HEK293 (cell line): ENCODE measurements around the gene FGD4.

Experiments used
- BCL11A ChIP-seq: fragments of 450-650 bp; formaldehyde crosslinking; IDR thresholded peaks from 2 replicates; pipeline ENCODE4 v1.5.1; 2016; ENCODE audit warnings: low read depth, missing biosample characterization, missing genetic modification characterization
- GLI2 ChIP-seq: fragments of 450-650 bp; formaldehyde crosslinking; IDR thresholded peaks from 2 replicates; pipeline ENCODE4; 2017; ENCODE audit warnings: missing biosample characterization, missing genetic modification characterization, low read depth, borderline replicate concordance
- GLIS1 ChIP-seq: fragments of 450-650 bp; formaldehyde crosslinking; IDR thresholded peaks from 2 replicates; pipeline ENCODE4 v1.5.1; 2016; ENCODE audit warnings: missing biosample characterization, missing genetic modification characterization
- HOXC10 ChIP-seq: sonication (generic); formaldehyde crosslinking; IDR thresholded peaks from 2 replicates; pipeline ENCODE4 v1.8.1; 2023; ENCODE audit warnings: mild to moderate bottlenecking, missing genetic modification reagents
- OVOL3 ChIP-seq: fragments of 450-650 bp; formaldehyde crosslinking; IDR thresholded peaks from 2 replicates; pipeline ENCODE4 v1.5.1; 2016; ENCODE audit warnings: missing biosample characterization, missing genetic modification characterization
- SALL2 ChIP-seq: fragments of 450-650 bp; formaldehyde crosslinking; IDR thresholded peaks from 2 replicates; pipeline ENCODE4 v1.5.0; 2017; ENCODE audit warnings: missing biosample characterization, mild to moderate bottlenecking, missing genetic modification characterization, borderline replicate concordance
- WT1 ChIP-seq: fragments of 450-650 bp; formaldehyde crosslinking; IDR thresholded peaks from 2 replicates; pipeline ENCODE4 v1.5.1; 2016; ENCODE audit warnings: missing biosample characterization, missing genetic modification characterization
- ZBTB6 ChIP-seq: fragments of 450-650 bp; formaldehyde crosslinking; IDR thresholded peaks from 2 replicates; pipeline ENCODE4 v1.5.1; 2017; ENCODE audit warnings: missing biosample characterization, missing genetic modification characterization
- ZFP69B ChIP-seq: fragments of 450-650 bp; formaldehyde crosslinking; IDR thresholded peaks from 2 replicates; pipeline ENCODE4 v1.5.1; 2016; ENCODE audit warnings: missing biosample characterization, missing genetic modification characterization
- ZNF133 ChIP-seq: fragments of 450-650 bp; formaldehyde crosslinking; IDR thresholded peaks from 2 replicates; pipeline ENCODE4 v1.5.1; 2016; ENCODE audit warnings: missing biosample characterization, missing genetic modification characterization
- ZNF148 ChIP-seq: fragments of 450-650 bp; formaldehyde crosslinking; IDR thresholded peaks from 2 replicates; pipeline ENCODE4 v1.5.0; 2017; ENCODE audit warnings: missing biosample characterization, missing genetic modification characterization, borderline replicate concordance
- ZNF26 ChIP-seq: fragments of 450-650 bp; formaldehyde crosslinking; IDR thresholded peaks from 2 replicates; pipeline ENCODE4 v1.5.1; 2016; ENCODE audit warnings: missing biosample characterization, missing genetic modification characterization
- ZNF362 ChIP-seq: fragments of 450-650 bp; formaldehyde crosslinking; IDR thresholded peaks from 2 replicates; pipeline ENCODE4 v1.5.1; 2016; ENCODE audit warnings: missing biosample characterization, missing genetic modification characterization
- ZNF398 ChIP-seq: fragments of 450-650 bp; formaldehyde crosslinking; IDR thresholded peaks from 2 replicates; pipeline ENCODE4 v1.5.1; 2017; ENCODE audit warnings: missing biosample characterization, missing genetic modification characterization
- ZNF513 ChIP-seq: fragments of 450-650 bp; IDR thresholded peaks from 2 replicates; pipeline ENCODE4 v1.5.1; 2018; ENCODE audit warnings: missing biosample characterization, missing genetic modification characterization
- ZNF518A ChIP-seq: fragments of 450-650 bp; formaldehyde crosslinking; conservative IDR thresholded peaks from 2 replicates; pipeline ENCODE4 v1.5.1; 2016; ENCODE audit warnings: low read depth, missing biosample characterization, missing genetic modification characterization
- ZNF558 ChIP-seq: fragments of 450-650 bp; formaldehyde crosslinking; IDR thresholded peaks from 2 replicates; pipeline ENCODE4 v1.5.1; 2016; ENCODE audit warnings: missing biosample characterization, missing genetic modification characterization
- ZNF560 ChIP-seq: fragments of 450-650 bp; formaldehyde crosslinking; IDR thresholded peaks from 2 replicates; pipeline ENCODE4 v1.5.1; 2017; ENCODE audit warnings: missing biosample characterization, missing genetic modification characterization, borderline replicate concordance
- ZNF658 ChIP-seq: fragments of 450-650 bp; formaldehyde crosslinking; IDR thresholded peaks from 2 replicates; pipeline ENCODE4; 2016; ENCODE audit warnings: missing biosample characterization, missing genetic modification characterization
- ZNF670 ChIP-seq: fragments of 450-650 bp; formaldehyde crosslinking; IDR thresholded peaks from 2 replicates; pipeline ENCODE4 v1.5.1; 2016; ENCODE audit warnings: missing biosample characterization, missing genetic modification characterization, low read depth
- ZSCAN16 ChIP-seq: fragments of 450-650 bp; formaldehyde crosslinking; IDR thresholded peaks from 2 replicates; pipeline ENCODE4 v1.5.1; 2016; ENCODE audit warnings: missing biosample characterization, missing genetic modification characterization
- ZXDB ChIP-seq: fragments of 450-650 bp; formaldehyde crosslinking; IDR thresholded peaks from 2 replicates; pipeline ENCODE4 v1.5.1; 2016; ENCODE audit warnings: missing biosample characterization, missing genetic modification characterization

FGD4 gene

GRCh38 chr12:32535288-32535999 is 136.1 kb downstream of the FGD4 start (continued):
- no peak for TF ChIP-seq HOXC10 (CRISPR knock-in tag)
- no peak for TF ChIP-seq ZNF560 (tag by site-specific recombination)
- peak; percentile 62; the same call in 1 of the 2 replicates for TF ChIP-seq ZXDB (tag by site-specific recombination)
- no peak for TF ChIP-seq SALL2 (tag by site-specific recombination)
- TF ChIP-seq ZFP69B (tag by site-specific recombination) = peak; percentile 22; the same call in 1 of the 2 replicates
- no peak for TF ChIP-seq WT1 (tag by site-specific recombination)
- TF ChIP-seq GLIS1 (tag by site-specific recombination) = peak; percentile 36; the same call in 1 of the 2 replicates
- TF ChIP-seq ZNF398 = 0 out of 2 replicates have a peak, but pooled peaks have one; percentile 18
- no peak for TF ChIP-seq ZNF148 (tag by site-specific recombination)
- no peak for TF ChIP-seq OVOL3 (tag by site-specific recombination)
- TF ChIP-seq ZNF518A (tag by site-specific recombination) = no peak
- TF ChIP-seq ZNF133 = no peak
- no peak for TF ChIP-seq ZNF513 (tag by site-specific recombination)
- no peak for TF ChIP-seq ZNF670
- no peak for TF ChIP-seq ZNF558
- TF ChIP-seq GLI2 (tag by site-specific recombination) = no peak
- no peak for TF ChIP-seq BCL11A
- TF ChIP-seq ZNF26 (tag by site-specific recombination) = no peak
- peak; percentile 60; the same call in 1 of the 2 replicates for TF ChIP-seq ZBTB6 (tag by site-specific recombination)
- no peak for TF ChIP-seq ZNF362 (tag by site-specific recombination)
- no peak for TF ChIP-seq ZNF658 (tag by site-specific recombination)
- TF ChIP-seq ZSCAN16 (tag by site-specific recombination) = no peak
